SK-N-SH treated with all-trans-retinoic acid at 6 μM for 48 hours (cell line): Measurements from ENCODE around the gene ARL16.

Experiments
- ATAC-seq: fragments of 200-7000 bp; cut with Tn5 transposase; 3 replicates; pipeline ENCODE4 v1.9.1; 2020; ENCODE audit warnings: mild to moderate bottlenecking, moderate library complexity
- ARNTL ChIP-seq: fragments of 450-650 bp; formaldehyde crosslinking; IDR thresholded peaks from 2 replicates; pipeline ENCODE4 v1.5.0; 2020; ENCODE audit warnings: low read depth, mild to moderate bottlenecking, moderate library complexity, borderline replicate concordance
- BACH2 ChIP-seq: fragments of 250-450 bp; sonication (Bioruptor Pico); IDR thresholded peaks from 2 replicates; pipeline ENCODE4 v1.9.0; 2021; ENCODE audit warnings: mild to moderate bottlenecking, borderline replicate concordance
- CSDC2 ChIP-seq: fragments of 250-450 bp; sonication (Bioruptor Pico); IDR thresholded peaks from 2 replicates; pipeline ENCODE4 v1.5.0; 2020; ENCODE audit warnings: mild to moderate bottlenecking, moderate library complexity
- ESRRG ChIP-seq: fragments of 250-450 bp; sonication (Bioruptor Pico); IDR thresholded peaks from 2 replicates; pipeline ENCODE4 v1.6.1; 2021; ENCODE audit warnings: mild to moderate bottlenecking
- ISL1 ChIP-seq: fragments of 250-450 bp; sonication (Bioruptor Pico); IDR thresholded peaks from 2 replicates; pipeline ENCODE4 v2.1.2; 2022; ENCODE audit warnings: mild to moderate bottlenecking, moderate library complexity
- OSR1 ChIP-seq: fragments of 250-450 bp; sonication (Bioruptor Pico); IDR thresholded peaks from 2 replicates; pipeline ENCODE4 v1.8.0; 2022; ENCODE audit warnings: moderate library complexity, mild to moderate bottlenecking, inconsistent platforms
- RARB ChIP-seq: fragments of 250-450 bp; sonication (Bioruptor Pico); IDR thresholded peaks from 2 replicates; pipeline ENCODE4 v1.8.0; 2021; ENCODE audit warnings: mild to moderate bottlenecking, moderate library complexity
- TCF4 ChIP-seq: fragments of 250-450 bp; sonication (Bioruptor Pico); IDR thresholded peaks from 2 replicates; pipeline ENCODE4 v1.8.0; 2021; ENCODE audit warnings: mild to moderate bottlenecking, moderate library complexity, borderline replicate concordance
- TOX ChIP-seq: fragments of 250-450 bp; sonication (Bioruptor Pico); IDR thresholded peaks from 2 replicates; pipeline ENCODE4 v1.8.0; 2021; ENCODE audit warnings: mild to moderate bottlenecking, moderate library complexity, borderline replicate concordance
- ZFP3 ChIP-seq: fragments of 250-450 bp; sonication (Bioruptor Pico); IDR thresholded peaks from 2 replicates; pipeline ENCODE4 v1.5.0; 2020; ENCODE audit warnings: mild to moderate bottlenecking, moderate library complexity
- ZNF565 ChIP-seq: fragments of 450-650 bp; formaldehyde crosslinking; conservative IDR thresholded peaks from 2 replicates; pipeline ENCODE4 v1.5.0; 2020; ENCODE audit warnings: low read depth, mild to moderate bottlenecking, moderate library complexity
- ZNF8 ChIP-seq: fragments of 450-650 bp; formaldehyde crosslinking; IDR thresholded peaks from 2 replicates; pipeline ENCODE4 v1.5.0; 2020; ENCODE audit warnings: mild to moderate bottlenecking, moderate library complexity
- TF ChIP-seq, protein P1 (sequence below): fragments of 250-450 bp; sonication (Bioruptor Pico); IDR thresholded peaks from 2 replicates; pipeline ENCODE4 v1.5.1; 2020; ENCODE audit warnings: low read depth, mild to moderate bottlenecking, moderate library complexity
- TF ChIP-seq, protein P2 (sequence below): fragments of 250-450 bp; sonication (Bioruptor Pico); IDR thresholded peaks from 2 replicates; pipeline ENCODE4 v1.8.0; 2020; ENCODE audit warnings: mild to moderate bottlenecking, moderate library complexity, borderline replicate concordance
- TF ChIP-seq, protein P3 (sequence below): fragments of 250-450 bp; sonication (Bioruptor Pico); IDR thresholded peaks from 2 replicates; pipeline ENCODE4 v1.5.1; 2021; ENCODE audit warnings: mild to moderate bottlenecking, moderate library complexity

The ARL16 gene

DNA sequence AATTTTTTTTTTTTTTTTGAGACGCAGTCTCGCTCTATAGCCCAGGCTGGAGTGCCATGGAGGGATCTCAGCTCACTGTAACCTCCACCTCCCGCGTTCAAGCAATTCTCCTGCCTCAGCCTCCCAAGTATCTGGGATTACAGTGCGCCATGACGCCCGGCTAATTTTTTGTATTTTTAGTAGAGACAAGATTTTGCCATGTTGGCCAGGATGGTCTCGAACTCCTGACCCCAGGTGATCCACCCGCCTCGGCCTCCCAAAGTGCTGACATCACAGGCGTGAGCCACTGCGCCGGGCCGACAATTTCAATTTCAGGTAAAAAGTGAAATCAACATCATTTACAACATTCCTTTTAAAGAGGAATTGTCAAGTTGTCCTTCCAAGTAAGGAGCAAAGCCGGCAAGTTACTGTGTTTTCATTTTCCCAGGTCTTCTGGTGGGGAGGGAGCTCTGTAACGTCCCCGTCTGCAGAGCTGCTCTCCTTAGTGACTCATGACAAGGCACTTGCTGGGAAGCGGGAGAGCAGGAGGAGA is 47.6 kb downstream of the ARL16 start:
- no peak for TF ChIP-seq BACH2 (CRISPR knock-in tag)
- peak; percentile 77 for ATAC-seq

DNA sequence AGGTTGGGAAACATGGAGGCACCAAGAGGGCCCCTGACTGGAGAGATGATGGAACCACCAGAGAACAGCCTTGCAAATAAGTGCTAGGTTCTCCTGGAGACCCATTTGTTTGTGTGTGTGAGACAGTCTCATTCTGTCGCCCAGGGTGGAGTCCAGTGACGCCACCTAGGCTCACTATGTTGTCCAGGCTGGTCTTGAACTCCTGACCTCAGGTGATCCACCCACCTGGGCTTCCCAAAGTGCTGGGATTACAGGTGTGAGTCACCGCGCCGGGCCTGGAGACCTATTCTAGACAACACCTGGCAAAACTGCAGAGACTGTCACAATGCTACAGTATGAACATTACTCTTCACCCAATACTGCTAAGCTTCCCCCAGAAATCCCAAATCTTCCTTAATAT is 48.2 kb downstream of the ARL16 start:
- ATAC-seq = no peak
- TF ChIP-seq TCF4 (no peak), ZNF8 (CRISPR knock-in tag) (no peak), ESRRG (CRISPR knock-in tag) (no peak), CSDC2 (CRISPR knock-in tag) (no peak), ZNF565 (no peak), RARB (no peak), ZFP3 (CRISPR knock-in tag) (no peak), TOX (no peak), ARNTL (no peak), OSR1 (no peak)
- TF ChIP-seq, protein P1, sequence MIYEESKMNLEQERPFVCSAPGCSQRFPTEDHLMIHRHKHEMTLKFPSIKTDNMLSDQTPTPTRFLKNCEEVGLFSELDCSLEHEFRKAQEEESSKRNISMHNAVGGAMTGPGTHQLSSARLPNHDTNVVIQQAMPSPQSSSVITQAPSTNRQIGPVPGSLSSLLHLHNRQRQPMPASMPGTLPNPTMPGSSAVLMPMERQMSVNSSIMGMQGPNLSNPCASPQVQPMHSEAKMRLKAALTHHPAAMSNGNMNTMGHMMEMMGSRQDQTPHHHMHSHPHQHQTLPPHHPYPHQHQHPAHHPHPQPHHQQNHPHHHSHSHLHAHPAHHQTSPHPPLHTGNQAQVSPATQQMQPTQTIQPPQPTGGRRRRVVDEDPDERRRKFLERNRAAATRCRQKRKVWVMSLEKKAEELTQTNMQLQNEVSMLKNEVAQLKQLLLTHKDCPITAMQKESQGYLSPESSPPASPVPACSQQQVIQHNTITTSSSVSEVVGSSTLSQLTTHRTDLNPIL (CRISPR knock-in tag) = no peak
- TF ChIP-seq, protein P2, sequence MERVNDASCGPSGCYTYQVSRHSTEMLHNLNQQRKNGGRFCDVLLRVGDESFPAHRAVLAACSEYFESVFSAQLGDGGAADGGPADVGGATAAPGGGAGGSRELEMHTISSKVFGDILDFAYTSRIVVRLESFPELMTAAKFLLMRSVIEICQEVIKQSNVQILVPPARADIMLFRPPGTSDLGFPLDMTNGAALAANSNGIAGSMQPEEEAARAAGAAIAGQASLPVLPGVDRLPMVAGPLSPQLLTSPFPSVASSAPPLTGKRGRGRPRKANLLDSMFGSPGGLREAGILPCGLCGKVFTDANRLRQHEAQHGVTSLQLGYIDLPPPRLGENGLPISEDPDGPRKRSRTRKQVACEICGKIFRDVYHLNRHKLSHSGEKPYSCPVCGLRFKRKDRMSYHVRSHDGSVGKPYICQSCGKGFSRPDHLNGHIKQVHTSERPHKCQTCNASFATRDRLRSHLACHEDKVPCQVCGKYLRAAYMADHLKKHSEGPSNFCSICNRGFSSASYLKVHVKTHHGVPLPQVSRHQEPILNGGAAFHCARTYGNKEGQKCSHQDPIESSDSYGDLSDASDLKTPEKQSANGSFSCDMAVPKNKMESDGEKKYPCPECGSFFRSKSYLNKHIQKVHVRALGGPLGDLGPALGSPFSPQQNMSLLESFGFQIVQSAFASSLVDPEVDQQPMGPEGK (CRISPR knock-in tag) = no peak
- TF ChIP-seq, protein P3, sequence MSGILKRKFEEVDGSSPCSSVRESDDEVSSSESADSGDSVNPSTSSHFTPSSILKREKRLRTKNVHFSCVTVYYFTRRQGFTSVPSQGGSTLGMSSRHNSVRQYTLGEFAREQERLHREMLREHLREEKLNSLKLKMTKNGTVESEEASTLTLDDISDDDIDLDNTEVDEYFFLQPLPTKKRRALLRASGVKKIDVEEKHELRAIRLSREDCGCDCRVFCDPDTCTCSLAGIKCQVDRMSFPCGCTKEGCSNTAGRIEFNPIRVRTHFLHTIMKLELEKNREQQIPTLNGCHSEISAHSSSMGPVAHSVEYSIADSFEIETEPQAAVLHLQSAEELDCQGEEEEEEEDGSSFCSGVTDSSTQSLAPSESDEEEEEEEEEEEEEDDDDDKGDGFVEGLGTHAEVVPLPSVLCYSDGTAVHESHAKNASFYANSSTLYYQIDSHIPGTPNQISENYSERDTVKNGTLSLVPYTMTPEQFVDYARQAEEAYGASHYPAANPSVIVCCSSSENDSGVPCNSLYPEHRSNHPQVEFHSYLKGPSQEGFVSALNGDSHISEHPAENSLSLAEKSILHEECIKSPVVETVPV = no peak
- TF ChIP-seq, all 23 proteins: peak for 0

DNA sequence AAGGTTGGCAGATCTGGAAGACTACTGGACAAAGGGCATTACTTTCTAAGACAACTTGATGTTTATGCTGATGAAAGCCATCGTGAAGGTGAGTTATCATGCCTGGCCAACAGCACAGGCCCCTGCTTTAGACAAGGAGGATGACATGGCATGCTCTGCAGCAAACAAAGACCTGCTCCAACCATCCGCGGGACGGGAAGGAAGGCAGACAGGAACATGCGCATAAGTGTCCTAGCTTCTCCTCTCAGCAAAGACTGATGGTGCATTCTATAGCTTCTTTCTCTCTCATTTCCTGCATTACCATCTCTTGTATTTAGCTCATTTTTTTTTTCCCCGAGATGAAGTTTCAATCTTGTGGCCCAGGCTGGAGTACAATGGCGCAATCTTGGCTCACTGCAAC is 52.1 kb downstream of the ARL16 start:
- TF ChIP-seq OSR1 (no peak), ZNF565 (no peak), ISL1 (CRISPR knock-in tag) (no peak)
- TF ChIP-seq, protein P2 (CRISPR knock-in tag) = no peak
- TF ChIP-seq, all 23 proteins: peak for 0
- ATAC-seq = no peak
